Testis (tissue), 2 donors: ENCODE measurements around the gene CELA2A.

Experiments
- POLR2A ChIP-seq: fragments of 450-650 bp; IDR thresholded peaks from one replicate; pipeline ENCODE4 v1.6.1; 2017; ENCODE audit warnings: antibody characterized with exemption, mild to moderate bottlenecking, moderate library complexity
- TF ChIP-seq, protein P1 (sequence below), 3 experiments: fragments of 450-650 bp in 2 of 3; fragments of 200-600 bp in 1 of 3; sonication (generic) in 1 of 3; IDR thresholded peaks; one replicate each; pipeline ENCODE4 v1.5.1; 2016 to 2019; ENCODE audit warnings: antibody characterized with exemption in 3 of 3, mild to moderate bottlenecking in 2 of 3, moderate library complexity in 1 of 3

DNA sequence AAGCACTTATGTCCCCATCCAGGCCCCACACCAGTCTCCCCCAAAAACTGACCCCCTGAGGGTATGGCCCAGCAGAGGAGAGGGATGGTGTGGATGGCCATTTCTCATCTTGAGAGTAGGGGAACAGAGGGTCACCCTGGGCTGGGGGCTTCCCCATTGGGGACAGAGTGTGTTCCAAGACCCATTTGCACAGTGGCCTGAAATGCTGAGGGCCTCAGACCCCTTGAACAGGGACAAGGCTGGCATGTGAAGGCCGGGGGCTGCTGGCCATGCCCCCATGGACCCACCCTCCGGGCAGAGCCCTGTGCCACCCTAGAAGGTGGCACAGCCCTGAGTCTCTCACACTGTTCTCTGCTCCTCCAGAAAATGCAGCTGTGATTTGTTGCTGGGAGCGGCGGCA, 10.3 kb upstream of the CELA2A start:
- TF ChIP-seq, protein P1, sequence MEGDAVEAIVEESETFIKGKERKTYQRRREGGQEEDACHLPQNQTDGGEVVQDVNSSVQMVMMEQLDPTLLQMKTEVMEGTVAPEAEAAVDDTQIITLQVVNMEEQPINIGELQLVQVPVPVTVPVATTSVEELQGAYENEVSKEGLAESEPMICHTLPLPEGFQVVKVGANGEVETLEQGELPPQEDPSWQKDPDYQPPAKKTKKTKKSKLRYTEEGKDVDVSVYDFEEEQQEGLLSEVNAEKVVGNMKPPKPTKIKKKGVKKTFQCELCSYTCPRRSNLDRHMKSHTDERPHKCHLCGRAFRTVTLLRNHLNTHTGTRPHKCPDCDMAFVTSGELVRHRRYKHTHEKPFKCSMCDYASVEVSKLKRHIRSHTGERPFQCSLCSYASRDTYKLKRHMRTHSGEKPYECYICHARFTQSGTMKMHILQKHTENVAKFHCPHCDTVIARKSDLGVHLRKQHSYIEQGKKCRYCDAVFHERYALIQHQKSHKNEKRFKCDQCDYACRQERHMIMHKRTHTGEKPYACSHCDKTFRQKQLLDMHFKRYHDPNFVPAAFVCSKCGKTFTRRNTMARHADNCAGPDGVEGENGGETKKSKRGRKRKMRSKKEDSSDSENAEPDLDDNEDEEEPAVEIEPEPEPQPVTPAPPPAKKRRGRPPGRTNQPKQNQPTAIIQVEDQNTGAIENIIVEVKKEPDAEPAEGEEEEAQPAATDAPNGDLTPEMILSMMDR (IDR thresholded peaks at IDR 0.05) = no peak
- no peak for TF ChIP-seq POLR2A
